Stimulated activated CD8-positive, alpha-beta memory T cell treated with anti-CD3 and anti-CD28 coated beads, Interleukin-12 subunit alpha, Interleukin-12 subunit beta, amount 100 ng/mL, for 24 hours (primary cell): Measurements from ENCODE around the gene ZNF268.
"Not testable (repeated sequence)": the region's sequence is repeated elsewhere in the genome, so short reads cannot be mapped to it uniquely, and the experiment has no call there.

Experiments
- DNase-seq: peaks from one replicate; pipeline ENCODE4 v3.0.0-alpha.2; 2020; ENCODE audit errors: extremely low read depth

ZNF268 gene

DNA sequence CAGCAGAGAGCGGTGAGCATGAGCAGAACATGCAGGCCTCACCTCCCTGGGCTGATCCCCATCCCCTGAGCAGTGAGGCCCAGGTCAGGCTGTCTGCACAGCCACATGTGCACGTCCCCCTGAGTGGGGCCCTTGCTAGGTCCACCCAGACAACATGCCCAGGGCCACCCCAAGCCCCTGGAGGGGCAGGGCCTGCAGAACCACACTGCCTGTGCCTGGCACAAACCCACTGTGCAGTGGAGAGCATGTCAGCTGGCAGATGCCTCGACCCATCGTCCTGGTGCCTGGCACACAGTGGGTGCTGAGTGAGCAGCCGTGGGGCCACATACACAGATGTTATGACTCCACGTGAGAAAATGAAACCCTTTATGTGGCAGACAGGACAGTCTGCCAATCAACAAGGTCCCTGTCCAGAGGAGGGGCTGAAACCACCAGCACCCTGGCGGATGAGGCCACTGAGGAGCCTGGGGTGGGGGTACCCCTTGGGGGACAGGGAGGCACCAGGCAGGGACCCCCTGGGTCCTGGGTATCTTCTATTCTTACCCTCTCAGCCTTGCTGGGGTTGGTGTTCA lies 46.1 kb downstream of the ZNF268 start:
- no peak for DNase-seq

DNA sequence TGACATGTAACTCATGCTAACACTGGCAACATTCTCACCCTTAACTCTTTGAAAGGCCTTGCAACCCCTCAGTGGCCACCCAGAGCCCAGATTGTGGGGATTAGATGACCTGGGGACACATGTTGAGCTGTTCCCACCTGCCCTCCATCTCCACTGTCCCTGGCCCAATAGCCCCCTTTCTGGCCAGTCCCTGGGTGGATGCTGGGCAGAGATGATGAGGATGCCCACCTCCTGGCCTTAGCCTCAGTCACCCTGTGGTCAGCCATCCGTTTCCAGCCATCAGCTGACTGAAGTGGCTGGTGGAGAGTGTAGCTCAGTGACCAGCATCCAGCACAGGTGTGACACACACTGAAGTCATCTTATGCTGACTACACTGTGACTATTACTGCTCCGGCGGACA lies 49.7 kb downstream of the ZNF268 start:
- no peak for DNase-seq

DNA sequence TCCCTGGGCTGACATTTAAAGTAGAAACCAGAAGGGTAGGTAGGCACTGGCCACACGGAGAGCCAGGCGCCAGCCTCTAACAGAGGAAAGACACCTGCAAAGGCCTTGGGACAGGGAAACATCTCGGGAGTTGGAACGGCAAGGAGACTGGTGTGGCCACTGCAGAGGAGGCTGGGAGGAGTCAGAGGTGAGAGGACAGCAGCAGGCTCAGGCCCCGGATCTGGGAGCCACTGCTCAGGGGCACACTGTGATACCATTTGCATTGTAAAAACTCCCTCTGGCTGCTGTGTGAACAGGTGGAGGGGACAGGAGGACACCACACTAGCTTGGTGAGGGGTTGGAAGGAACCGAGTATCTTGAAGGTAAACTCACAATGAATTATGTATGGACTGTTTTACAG lies 51.7 kb downstream of the ZNF268 start:
- DNase-seq: no peak

DNA sequence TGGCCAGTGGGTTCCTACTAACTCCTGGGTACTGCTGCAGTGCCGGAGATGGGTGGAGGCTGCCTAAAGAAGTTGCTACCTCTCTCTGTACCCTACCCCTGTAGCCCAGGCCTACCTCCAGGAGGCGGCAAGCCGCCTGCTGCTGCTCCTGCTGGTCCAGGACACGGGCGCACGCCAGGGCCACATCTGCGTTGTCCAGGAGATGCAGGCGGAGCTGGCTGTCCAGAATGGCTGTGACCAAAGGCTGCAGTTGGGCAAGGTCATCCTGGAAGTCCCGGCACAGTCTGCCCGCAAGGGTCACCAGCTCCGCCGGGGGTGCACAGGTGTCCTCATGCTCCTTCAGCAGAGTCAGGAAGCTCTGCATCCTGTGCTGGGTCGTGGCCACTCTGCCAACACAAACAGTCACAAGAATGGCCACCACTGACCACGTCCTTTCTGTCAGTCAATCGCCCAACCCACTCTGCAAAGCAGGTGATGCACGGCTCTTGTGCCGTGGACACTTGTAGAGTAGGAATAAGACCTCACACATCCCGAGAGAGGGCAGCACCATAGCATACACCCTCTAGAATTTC lies 52.8 kb downstream of the ZNF268 start:
- no peak for DNase-seq

- DNase-seq: no peak
Measured at GRCh38 chr12:133234971-133235370, 53.7 kb downstream of the ZNF268 start.

DNA sequence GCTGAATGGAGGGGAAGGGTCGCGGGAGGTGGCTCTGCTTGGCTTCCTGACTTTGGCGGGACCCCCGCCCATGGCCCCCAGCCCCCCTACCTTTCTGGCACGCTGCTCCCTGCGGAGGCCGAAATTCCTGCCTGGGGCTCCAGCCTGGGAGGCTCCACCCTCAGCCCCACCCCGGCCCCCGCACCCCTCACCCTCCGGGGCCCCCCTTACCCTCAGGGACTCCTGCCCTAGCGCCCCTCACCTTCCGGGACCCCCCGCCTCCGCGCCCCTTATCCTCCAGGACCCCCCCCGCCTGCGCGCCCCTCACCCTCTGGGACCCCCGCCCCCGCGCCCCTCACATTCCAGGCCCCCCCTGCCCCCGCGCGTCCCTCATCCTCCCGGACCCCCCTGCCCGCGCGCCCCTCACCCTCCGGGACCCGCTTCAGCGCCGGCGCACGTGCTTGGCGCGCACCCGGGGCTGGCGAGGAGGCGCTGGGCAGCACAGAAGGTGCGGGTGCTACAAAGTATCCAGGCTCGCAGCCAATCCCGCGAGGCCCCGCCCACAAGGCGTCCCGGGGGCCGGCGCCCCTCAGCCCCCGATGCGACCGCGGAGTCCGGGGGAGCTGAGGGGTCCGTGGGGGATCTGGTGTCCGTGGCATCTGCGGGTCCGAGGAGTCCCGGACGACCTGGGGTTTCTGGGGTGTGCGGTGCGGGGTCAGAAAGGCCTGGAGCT lies 54.3 kb downstream of the ZNF268 start, which contains the start of gene ANHX:
Gene ANHX, minus strand, starts transcription at position 477 of the 712 bp plus-strand sequence. CDS start 1,521 bp downstream, outside the sequence.
- DNase-seq: no peak

DNA sequence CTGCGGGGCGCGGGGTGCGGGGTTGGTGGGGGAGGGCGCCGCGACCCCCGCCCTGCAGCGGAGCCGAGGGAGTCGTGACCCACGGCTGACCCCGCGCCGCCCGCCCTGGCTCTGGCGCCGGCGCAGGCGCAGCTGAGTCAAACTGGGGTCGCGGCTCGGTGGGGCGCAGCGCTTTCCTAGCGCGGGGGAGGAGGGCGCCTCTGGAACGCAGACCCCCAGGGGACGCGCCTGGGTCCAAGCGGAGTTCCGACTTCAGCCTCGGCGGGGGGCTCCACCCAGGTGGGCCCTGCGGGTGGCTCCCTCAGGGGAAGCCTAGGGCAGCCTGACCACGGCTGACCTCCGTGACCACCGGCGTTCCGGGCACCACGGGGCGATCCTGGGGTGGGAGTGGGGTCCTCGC lies 54.8 kb downstream of the ZNF268 start:
- DNase-seq: no peak

- no peak for DNase-seq
Measured at GRCh38 chr12:133236556-133236955, 55.3 kb downstream of the ZNF268 start.

GRCh38 chr12:133251732-133252131 lies 70.4 kb downstream of the ZNF268 start:
- DNase-seq: no peak

DNA sequence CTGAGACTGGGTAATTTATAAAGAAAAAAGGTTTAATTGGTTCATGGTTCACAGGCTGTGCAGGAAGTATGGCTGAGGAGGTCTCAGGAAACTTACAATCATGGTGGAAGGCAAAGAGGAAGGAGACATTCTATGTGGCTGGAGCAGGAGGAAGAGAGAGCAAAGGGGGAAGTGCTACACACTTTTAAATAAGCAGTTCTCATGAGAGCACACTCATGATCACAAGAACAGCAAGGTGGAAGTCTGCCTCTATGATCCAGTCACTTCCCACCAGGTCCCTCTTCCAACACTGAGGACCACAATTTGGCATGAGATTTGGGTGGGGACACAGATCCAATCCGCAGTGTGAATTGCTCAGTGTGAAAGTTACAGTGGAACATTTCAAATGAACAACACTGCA lies 74.5 kb downstream of the ZNF268 start:
- DNase-seq: not testable (repeated sequence)

GRCh38 chr12:133256321-133256720 lies 75.0 kb downstream of the ZNF268 start:
- DNase-seq: no peak

GRCh38 chr12:133264173-133264572 lies 82.9 kb downstream of the ZNF268 start:
- no peak for DNase-seq
